ENCODE results near the gene CDH8.

CDH8 gene

GRCh38 chr16:61834082-61834481 lies 202.2 kb downstream of the CDH8 start:
- Histone ChIP-seq H3K79me2 (ENCODE audit: control insufficient read depth, low read length) (no peaks in the 10 kb centered on the region), H3K9me2 (replicated peaks; ENCODE audit: control insufficient read depth, low read length) (no peaks in the 10 kb centered on the region), H3K27ac (ENCODE audit: low read depth, low read length) (no peak overlapping the region), H4K20me1 (ENCODE audit: control insufficient read depth, insufficient read depth, low read depth, low read length) (no peaks in the 10 kb centered on the region), H3K36me3 (ENCODE audit: control insufficient read depth, low read length) (no peaks in the 10 kb centered on the region), H3K4me3 (ENCODE audit: low read length) (no peak overlapping the region), H3K4me2 (ENCODE audit: low read length) (no peak overlapping the region), H3F3A (ENCODE audit: control insufficient read depth, insufficient read depth) (no peaks in the 10 kb centered on the region), H3K27me3 (ENCODE audit: control insufficient read depth, low read length) (no peaks in the 10 kb centered on the region), H3K4me1 (ENCODE audit: control insufficient read depth, low read length) (no peaks in the 10 kb centered on the region), H3K9me3 (ENCODE audit: control insufficient read depth, insufficient read depth, low read length) (no peaks in the 10 kb centered on the region; the same call in 1 of the 2 replicates)
- TF ChIP-seq EZH2phosphoT487 (IDR thresholded peaks at IDR 0.05; ENCODE audit: borderline replicate concordance, low read length) = no peak
- TF ChIP-seq, protein P1, sequence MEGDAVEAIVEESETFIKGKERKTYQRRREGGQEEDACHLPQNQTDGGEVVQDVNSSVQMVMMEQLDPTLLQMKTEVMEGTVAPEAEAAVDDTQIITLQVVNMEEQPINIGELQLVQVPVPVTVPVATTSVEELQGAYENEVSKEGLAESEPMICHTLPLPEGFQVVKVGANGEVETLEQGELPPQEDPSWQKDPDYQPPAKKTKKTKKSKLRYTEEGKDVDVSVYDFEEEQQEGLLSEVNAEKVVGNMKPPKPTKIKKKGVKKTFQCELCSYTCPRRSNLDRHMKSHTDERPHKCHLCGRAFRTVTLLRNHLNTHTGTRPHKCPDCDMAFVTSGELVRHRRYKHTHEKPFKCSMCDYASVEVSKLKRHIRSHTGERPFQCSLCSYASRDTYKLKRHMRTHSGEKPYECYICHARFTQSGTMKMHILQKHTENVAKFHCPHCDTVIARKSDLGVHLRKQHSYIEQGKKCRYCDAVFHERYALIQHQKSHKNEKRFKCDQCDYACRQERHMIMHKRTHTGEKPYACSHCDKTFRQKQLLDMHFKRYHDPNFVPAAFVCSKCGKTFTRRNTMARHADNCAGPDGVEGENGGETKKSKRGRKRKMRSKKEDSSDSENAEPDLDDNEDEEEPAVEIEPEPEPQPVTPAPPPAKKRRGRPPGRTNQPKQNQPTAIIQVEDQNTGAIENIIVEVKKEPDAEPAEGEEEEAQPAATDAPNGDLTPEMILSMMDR (IDR thresholded peaks at IDR 0.05; ENCODE audit: low read depth, low read length, poor library complexity, severe bottlenecking) = no peak

GRCh38 chr16:61831351-61831917 lies 204.8 kb downstream of the CDH8 start:
- no peaks in the 10 kb centered on the region for H3K36me3 ChIP-seq (ENCODE audit: control insufficient read depth, low read length)
- H3K27ac ChIP-seq (ENCODE audit: low read depth, low read length) = no peak overlapping the region
- H3K4me3 ChIP-seq (ENCODE audit: low read length) = no peak overlapping the region
- H3K27me3 ChIP-seq (ENCODE audit: control insufficient read depth, low read length) = no peaks in the 10 kb centered on the region
- H3K9me2 ChIP-seq (replicated peaks; ENCODE audit: control insufficient read depth, low read length) = no peaks in the 10 kb centered on the region
- no peaks in the 10 kb centered on the region for H3F3A ChIP-seq (ENCODE audit: control insufficient read depth, insufficient read depth)
- H3K4me2 ChIP-seq (ENCODE audit: low read length) = no peak overlapping the region
- no peaks in the 10 kb centered on the region for H3K4me1 ChIP-seq (ENCODE audit: control insufficient read depth, low read length)
- TF ChIP-seq EZH2phosphoT487 (IDR thresholded peaks at IDR 0.05; ENCODE audit: borderline replicate concordance, low read length) = no peak
- TF ChIP-seq, protein P1 (IDR thresholded peaks at IDR 0.05; ENCODE audit: low read depth, low read length, poor library complexity, severe bottlenecking) = no peak
- H3K79me2 ChIP-seq (ENCODE audit: control insufficient read depth, low read length) = no peaks in the 10 kb centered on the region
- no peaks in the 10 kb centered on the region; the same call in 1 of the 2 replicates for H3K9me3 ChIP-seq (ENCODE audit: control insufficient read depth, insufficient read depth, low read length)
- H4K20me1 ChIP-seq (ENCODE audit: control insufficient read depth, insufficient read depth, low read depth, low read length) = no peaks in the 10 kb centered on the region

- H3K4me1 ChIP-seq (ENCODE audit: control insufficient read depth, low read length) = no peaks in the 10 kb centered on the region
- no peaks in the 10 kb centered on the region for H3K79me2 ChIP-seq (ENCODE audit: control insufficient read depth, low read length)
- no peak for TF ChIP-seq EZH2phosphoT487 (IDR thresholded peaks at IDR 0.05; ENCODE audit: borderline replicate concordance, low read length)
- TF ChIP-seq, protein P1 (IDR thresholded peaks at IDR 0.05; ENCODE audit: low read depth, low read length, poor library complexity, severe bottlenecking) = no peak
- H3K27me3 ChIP-seq (ENCODE audit: control insufficient read depth, low read length) = no peaks in the 10 kb centered on the region
- H3K4me2 ChIP-seq (ENCODE audit: low read length) = no peak overlapping the region
- no peaks in the 10 kb centered on the region; the same call in 1 of the 2 replicates for H3K9me3 ChIP-seq (ENCODE audit: control insufficient read depth, insufficient read depth, low read length)
- no peak overlapping the region for H3K4me3 ChIP-seq (ENCODE audit: low read length)
- no peaks in the 10 kb centered on the region for H3K9me2 ChIP-seq (replicated peaks; ENCODE audit: control insufficient read depth, low read length)
- no peaks in the 10 kb centered on the region for H3K36me3 ChIP-seq (ENCODE audit: control insufficient read depth, low read length)
- H3K27ac ChIP-seq (ENCODE audit: low read depth, low read length) = no peak overlapping the region
- H4K20me1 ChIP-seq (ENCODE audit: control insufficient read depth, insufficient read depth, low read depth, low read length) = no peaks in the 10 kb centered on the region
- H3F3A ChIP-seq (ENCODE audit: control insufficient read depth, insufficient read depth) = no peaks in the 10 kb centered on the region
Observed at GRCh38 chr16:61829631-61830030, 206.6 kb downstream of the CDH8 start.

Measured in DOHH2 (cell line).